A673 (cell line): ENCODE data around the gene C4orf50. TPM values are rescaled to one million over a fixed set of nuclear protein-coding genes. Genes with fewer than 3 reads are reported as not detected.

ENCODE experiments used
- BruUV-seq: library from RNA; stranded (reverse); fragments of 400-500 nt; replicated peaks from 2 replicates; lab custom pipeline; 2021; lab: Mats Ljungman, UMichigan
- CTCF ChIA-PET: fragments of 300-600 bp; sonication (Branson Sonifier 250); formaldehyde crosslinking; loops from one replicate; lab custom pipeline; 2022; ENCODE audit warnings: antibody characterized with exemption; lab: Charles Lee
- POLR2A ChIA-PET: fragments of 300-600 bp; sonication (Branson Sonifier 250); formaldehyde crosslinking; loops from one replicate; lab custom pipeline; 2022; ENCODE audit warnings: antibody characterized with exemption; ENCODE audit not compliant: low non-redundant PET; lab: Charles Lee
- DNase-seq: peaks from one replicate; pipeline ENCODE4 v3.0.0-alpha.2; 2015; ENCODE audit warnings: low spot score
- H3K27ac ChIP-seq: fragments of 200-600 bp; sonication (generic); 2 replicates; pipeline ENCODE4 v1.5.1; 2016; ENCODE audit warnings: mixed run types, low read depth, mild to moderate bottlenecking, mixed read lengths, antibody characterized with exemption, low read length; ENCODE audit not compliant: poor library complexity, severe bottlenecking
- H3K27me3 ChIP-seq: fragments of 200-600 bp; sonication (generic); replicated peaks from 2 replicates; pipeline ENCODE4 v1.6.1; 2017; ENCODE audit warnings: mixed run types, low read depth, mild to moderate bottlenecking, mixed read lengths, antibody characterized with exemption, low read length; ENCODE audit not compliant: insufficient read depth, poor library complexity
- H3K36me3 ChIP-seq: fragments of 200-600 bp; sonication (generic); 2 replicates; pipeline ENCODE4 v1.6.1; 2016; ENCODE audit warnings: mixed run types, mild to moderate bottlenecking, mixed read lengths, antibody characterized with exemption, low read length; ENCODE audit not compliant: insufficient read depth, poor library complexity, severe bottlenecking
- H3K4me1 ChIP-seq: fragments of 200-600 bp; sonication (generic); 2 replicates; pipeline ENCODE4 v1.6.1; 2017; ENCODE audit warnings: mixed run types, mild to moderate bottlenecking, mixed read lengths, antibody characterized with exemption, low read length; ENCODE audit not compliant: insufficient read depth, poor library complexity, severe bottlenecking
- H3K4me3 ChIP-seq: fragments of 200-600 bp; sonication (generic); 2 replicates; pipeline ENCODE4 v1.5.1; 2016; ENCODE audit warnings: low read depth, mixed run types, mild to moderate bottlenecking, mixed read lengths, low read length; ENCODE audit not compliant: poor library complexity, severe bottlenecking
- H3K9me3 ChIP-seq: fragments of 200-600 bp; sonication (generic); 2 replicates; pipeline ENCODE4 v1.6.1; 2016; ENCODE audit warnings: mixed run types, low read depth, mild to moderate bottlenecking, mixed read lengths, antibody characterized with exemption, low read length; ENCODE audit not compliant: poor library complexity, severe bottlenecking
- EZH2 ChIP-seq: fragments of 200-600 bp; sonication (generic); IDR thresholded peaks from 2 replicates; pipeline ENCODE4 v1.6.1; 2017; ENCODE audit warnings: borderline replicate concordance, low read depth, mild to moderate bottlenecking, mixed read lengths, antibody characterized with exemption, low read length; ENCODE audit not compliant: poor library complexity, severe bottlenecking
- intact Hi-C: fragments of 100-400 bp; cut with micrococcal nuclease; formaldehyde crosslinking; loops from one replicate; pipeline ENCODE4 v1.10.0; 2022; ENCODE audit not compliant: unreplicated experiment
- total RNA-seq: library from RNA; stranded (reverse); gene quantifications from 2 replicates; pipeline ENCODE4 v1.2.3, GENCODE V29; 2021
- TF ChIP-seq, protein P1 (sequence below): fragments of 300-800, 200-600 bp; sonication (generic); conservative IDR thresholded peaks from 2 replicates; pipeline ENCODE4 v1.5.1; 2017; ENCODE audit warnings: low read depth, mild to moderate bottlenecking, antibody characterized with exemption, low read length, moderate library complexity, mixed read lengths

C4orf50 gene
- total RNA-seq, 1 experiment from 2014 or later: not detected

DNA sequence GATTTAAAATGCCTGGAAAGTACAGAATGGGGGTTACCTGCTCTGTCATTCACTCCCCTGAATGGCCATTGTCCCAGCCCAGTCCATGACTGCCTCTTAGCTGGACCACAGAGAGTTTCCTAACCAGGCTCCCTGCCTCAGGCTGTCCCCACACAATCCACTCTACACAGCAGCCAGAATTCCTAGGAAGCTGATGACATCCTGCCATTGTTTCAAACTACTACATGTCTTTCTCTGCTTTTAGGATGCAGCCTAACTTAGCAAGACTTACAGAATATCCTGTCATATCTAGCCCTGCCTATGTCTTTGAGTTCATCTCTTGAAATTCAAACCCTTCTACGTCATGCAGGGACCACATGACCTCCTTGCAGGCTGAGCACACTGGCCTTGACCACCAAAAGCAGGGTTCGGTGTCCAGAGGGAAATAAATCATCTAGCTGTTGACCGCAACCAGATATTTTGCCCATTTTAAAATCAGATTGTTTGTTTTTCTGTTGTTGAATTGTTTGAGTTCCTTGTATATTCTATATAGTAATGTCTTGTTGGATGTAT, 109.3 kb downstream of the C4orf50 start:
- Histone ChIP-seq H3K9me3 (peaks cover 6% of the 10 kb centered on the region), H3K36me3 (no peaks in the 10 kb centered on the region), H3K4me3 (no peak overlapping the region), H3K4me1 (peaks cover 9% of the 10 kb centered on the region), H3K27me3 (peaks cover 3% of the 10 kb centered on the region), H3K27ac (no peak overlapping the region)
- intact Hi-C loops: no loop called here
- ChIA-PET CTCF (no interaction called here), POLR2A (no interaction called here)
- TF ChIP-seq EZH2: no peak
- TF ChIP-seq, protein P1, sequence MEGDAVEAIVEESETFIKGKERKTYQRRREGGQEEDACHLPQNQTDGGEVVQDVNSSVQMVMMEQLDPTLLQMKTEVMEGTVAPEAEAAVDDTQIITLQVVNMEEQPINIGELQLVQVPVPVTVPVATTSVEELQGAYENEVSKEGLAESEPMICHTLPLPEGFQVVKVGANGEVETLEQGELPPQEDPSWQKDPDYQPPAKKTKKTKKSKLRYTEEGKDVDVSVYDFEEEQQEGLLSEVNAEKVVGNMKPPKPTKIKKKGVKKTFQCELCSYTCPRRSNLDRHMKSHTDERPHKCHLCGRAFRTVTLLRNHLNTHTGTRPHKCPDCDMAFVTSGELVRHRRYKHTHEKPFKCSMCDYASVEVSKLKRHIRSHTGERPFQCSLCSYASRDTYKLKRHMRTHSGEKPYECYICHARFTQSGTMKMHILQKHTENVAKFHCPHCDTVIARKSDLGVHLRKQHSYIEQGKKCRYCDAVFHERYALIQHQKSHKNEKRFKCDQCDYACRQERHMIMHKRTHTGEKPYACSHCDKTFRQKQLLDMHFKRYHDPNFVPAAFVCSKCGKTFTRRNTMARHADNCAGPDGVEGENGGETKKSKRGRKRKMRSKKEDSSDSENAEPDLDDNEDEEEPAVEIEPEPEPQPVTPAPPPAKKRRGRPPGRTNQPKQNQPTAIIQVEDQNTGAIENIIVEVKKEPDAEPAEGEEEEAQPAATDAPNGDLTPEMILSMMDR: no peak
- DNase-seq: no peak
- no TSS peak for BruUV-seq

DNA sequence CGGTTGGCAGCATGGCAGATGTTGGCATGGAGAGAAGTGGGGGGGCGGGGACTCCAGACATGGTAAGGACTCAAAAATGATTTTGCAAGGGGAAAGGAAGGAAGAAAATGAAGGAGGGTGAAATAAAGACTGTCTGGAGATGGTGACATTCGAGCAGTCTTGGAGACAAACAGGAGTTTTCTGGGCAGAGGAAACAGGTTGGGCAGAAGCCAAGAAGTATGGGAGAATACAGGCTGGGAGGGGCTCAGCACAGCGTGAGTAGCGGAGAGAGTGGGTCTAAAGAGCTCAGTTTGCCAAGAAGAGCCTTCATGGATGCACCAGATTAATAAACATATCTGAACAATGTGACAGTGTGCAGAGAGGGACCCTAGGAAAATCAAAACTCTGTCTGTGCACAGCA, 112.0 kb downstream of the C4orf50 start:
- Histone ChIP-seq H3K9me3 (peaks cover 6% of the 10 kb centered on the region), H3K27ac (no peak overlapping the region), H3K4me1 (peaks cover 9% of the 10 kb centered on the region), H3K27me3 (peaks cover 3% of the 10 kb centered on the region), H3K36me3 (no peaks in the 10 kb centered on the region), H3K4me3 (no peak overlapping the region)
- intact Hi-C loops: no loop called here
- DNase-seq: no peak
- no peak for TF ChIP-seq EZH2
- TF ChIP-seq, protein P1: no peak
- BruUV-seq: no TSS peak
- ChIA-PET POLR2A (no interaction called here), CTCF (no interaction called here)

DNA sequence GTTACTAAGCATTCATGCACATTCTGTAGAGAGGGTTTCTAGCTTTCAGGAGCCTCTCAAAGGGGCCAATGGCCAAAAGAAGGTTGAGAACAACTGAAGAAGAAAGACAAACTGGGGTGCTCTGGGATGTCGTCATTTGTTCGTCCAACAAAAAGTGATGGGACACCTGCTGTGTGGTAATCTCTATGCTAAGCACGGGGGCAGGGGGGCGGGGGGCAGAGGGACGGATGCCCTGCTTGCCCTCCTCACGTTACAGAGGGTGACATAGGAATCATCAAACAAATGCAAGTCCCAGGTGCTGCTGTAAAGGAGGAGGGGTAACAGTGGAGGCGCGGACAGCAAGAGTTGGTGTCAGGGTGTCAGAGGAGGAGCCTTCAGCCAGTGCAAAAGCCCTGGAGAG, 112.5 kb downstream of the C4orf50 start:
- no peaks in the 10 kb centered on the region for H3K36me3 ChIP-seq
- ChIA-PET POLR2A (no interaction called here), CTCF (no interaction called here)
- no TSS peak for BruUV-seq
- no peak for TF ChIP-seq EZH2
- TF ChIP-seq, protein P1: no peak
- H3K27me3 ChIP-seq: peaks cover 3% of the 10 kb centered on the region
- H3K4me1 ChIP-seq: peaks cover 9% of the 10 kb centered on the region
- intact Hi-C loops: no loop called here
- no peak overlapping the region for H3K4me3 ChIP-seq
- H3K27ac ChIP-seq: no peak overlapping the region
- peaks cover 6% of the 10 kb centered on the region for H3K9me3 ChIP-seq
- DNase-seq: no peak
